ENCODE results near the gene NALCN. TPM values are rescaled to one million over a fixed set of nuclear protein-coding genes. Genes with fewer than 3 reads are reported as not detected.

NALCN gene
- total and polyA plus RNA-seq, 2 experiments from 2014 or later: 0.50 to 0.87 TPM

DNA sequence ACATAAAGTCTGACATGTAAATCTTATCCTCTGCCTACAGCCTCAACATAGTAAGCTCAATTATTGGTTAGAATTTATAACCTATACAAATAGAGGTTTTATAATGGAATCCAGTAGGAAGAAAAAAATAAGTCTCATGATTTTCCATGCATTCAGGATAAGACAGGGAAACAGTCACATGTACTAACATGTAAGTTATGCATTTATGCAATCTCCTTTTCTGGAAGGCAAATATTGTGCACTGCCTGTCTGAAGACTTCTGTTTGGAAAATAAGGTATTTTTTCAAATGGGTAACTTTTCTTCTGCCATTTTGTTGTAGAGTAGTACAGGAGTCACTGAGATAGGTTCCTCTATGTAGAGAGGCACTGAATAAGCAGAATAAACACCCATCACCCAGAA is 92.7 kb downstream of the NALCN start:
- H3K4me3 Mint-ChIP-seq: no peak overlapping the region
- no peaks in the 10 kb centered on the region for H3K27me3 Mint-ChIP-seq (ENCODE audit: insufficient read depth, low read depth, poor library complexity)
- TF ChIP-seq NANOG (IDR thresholded peaks at IDR 0.05; ENCODE audit: borderline replicate concordance) (no peak), JUNB (IDR thresholded peaks at IDR 0.05; ENCODE audit: unreplicated experiment) (no peak), REST (IDR thresholded peaks at IDR 0.05; ENCODE audit: unreplicated experiment) (no peak), EZH2phosphoT487 (IDR thresholded peaks at IDR 0.05; ENCODE audit: unreplicated experiment) (no peak), ZNF114 (CRISPR knock-in tag; IDR thresholded peaks at IDR 0.05) (no peak), CREB1 (CRISPR knock-in tag; IDR thresholded peaks at IDR 0.05; ENCODE audit: low read depth) (no peak), POLR2AphosphoS5 (IDR thresholded peaks at IDR 0.05; ENCODE audit: low read depth) (no peak)
- TF ChIP-seq, protein P1, sequence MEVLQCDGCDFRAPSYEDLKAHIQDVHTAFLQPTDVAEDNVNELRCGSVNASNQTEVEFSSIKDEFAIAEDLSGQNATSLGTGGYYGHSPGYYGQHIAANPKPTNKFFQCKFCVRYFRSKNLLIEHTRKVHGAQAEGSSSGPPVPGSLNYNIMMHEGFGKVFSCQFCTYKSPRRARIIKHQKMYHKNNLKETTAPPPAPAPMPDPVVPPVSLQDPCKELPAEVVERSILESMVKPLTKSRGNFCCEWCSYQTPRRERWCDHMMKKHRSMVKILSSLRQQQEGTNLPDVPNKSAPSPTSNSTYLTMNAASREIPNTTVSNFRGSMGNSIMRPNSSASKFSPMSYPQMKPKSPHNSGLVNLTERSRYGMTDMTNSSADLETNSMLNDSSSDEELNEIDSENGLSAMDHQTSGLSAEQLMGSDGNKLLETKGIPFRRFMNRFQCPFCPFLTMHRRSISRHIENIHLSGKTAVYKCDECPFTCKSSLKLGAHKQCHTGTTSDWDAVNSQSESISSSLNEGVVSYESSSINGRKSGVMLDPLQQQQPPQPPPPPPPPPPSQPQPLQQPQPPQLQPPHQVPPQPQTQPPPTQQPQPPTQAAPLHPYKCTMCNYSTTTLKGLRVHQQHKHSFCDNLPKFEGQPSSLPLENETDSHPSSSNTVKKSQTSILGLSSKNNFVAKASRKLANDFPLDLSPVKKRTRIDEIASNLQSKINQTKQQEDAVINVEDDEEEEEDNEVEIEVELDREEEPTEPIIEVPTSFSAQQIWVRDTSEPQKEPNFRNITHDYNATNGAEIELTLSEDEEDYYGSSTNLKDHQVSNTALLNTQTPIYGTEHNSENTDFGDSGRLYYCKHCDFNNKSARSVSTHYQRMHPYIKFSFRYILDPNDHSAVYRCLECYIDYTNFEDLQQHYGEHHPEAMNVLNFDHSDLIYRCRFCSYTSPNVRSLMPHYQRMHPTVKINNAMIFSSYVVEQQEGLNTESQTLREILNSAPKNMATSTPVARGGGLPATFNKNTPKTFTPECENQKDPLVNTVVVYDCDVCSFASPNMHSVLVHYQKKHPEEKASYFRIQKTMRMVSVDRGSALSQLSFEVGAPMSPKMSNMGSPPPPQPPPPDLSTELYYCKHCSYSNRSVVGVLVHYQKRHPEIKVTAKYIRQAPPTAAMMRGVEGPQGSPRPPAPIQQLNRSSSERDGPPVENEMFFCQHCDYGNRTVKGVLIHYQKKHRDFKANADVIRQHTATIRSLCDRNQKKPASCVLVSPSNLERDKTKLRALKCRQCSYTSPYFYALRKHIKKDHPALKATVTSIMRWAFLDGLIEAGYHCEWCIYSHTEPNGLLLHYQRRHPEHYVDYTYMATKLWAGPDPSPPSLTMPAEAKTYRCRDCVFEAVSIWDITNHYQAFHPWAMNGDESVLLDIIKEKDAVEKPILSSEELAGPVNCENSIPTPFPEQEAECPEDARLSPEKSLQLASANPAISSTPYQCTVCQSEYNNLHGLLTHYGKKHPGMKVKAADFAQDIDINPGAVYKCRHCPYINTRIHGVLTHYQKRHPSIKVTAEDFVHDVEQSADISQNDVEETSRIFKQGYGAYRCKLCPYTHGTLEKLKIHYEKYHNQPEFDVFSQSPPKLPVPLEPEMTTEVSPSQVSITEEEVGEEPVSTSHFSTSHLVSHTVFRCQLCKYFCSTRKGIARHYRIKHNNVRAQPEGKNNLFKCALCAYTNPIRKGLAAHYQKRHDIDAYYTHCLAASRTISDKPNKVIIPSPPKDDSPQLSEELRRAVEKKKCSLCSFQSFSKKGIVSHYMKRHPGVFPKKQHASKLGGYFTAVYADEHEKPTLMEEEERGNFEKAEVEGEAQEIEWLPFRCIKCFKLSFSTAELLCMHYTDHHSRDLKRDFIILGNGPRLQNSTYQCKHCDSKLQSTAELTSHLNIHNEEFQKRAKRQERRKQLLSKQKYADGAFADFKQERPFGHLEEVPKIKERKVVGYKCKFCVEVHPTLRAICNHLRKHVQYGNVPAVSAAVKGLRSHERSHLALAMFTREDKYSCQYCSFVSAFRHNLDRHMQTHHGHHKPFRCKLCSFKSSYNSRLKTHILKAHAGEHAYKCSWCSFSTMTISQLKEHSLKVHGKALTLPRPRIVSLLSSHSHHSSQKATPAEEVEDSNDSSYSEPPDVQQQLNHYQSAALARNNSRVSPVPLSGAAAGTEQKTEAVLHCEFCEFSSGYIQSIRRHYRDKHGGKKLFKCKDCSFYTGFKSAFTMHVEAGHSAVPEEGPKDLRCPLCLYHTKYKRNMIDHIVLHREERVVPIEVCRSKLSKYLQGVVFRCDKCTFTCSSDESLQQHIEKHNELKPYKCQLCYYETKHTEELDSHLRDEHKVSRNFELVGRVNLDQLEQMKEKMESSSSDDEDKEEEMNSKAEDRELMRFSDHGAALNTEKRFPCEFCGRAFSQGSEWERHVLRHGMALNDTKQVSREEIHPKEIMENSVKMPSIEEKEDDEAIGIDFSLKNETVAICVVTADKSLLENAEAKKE (CRISPR knock-in tag; IDR thresholded peaks at IDR 0.05): no peak
- TF ChIP-seq, protein P2, sequence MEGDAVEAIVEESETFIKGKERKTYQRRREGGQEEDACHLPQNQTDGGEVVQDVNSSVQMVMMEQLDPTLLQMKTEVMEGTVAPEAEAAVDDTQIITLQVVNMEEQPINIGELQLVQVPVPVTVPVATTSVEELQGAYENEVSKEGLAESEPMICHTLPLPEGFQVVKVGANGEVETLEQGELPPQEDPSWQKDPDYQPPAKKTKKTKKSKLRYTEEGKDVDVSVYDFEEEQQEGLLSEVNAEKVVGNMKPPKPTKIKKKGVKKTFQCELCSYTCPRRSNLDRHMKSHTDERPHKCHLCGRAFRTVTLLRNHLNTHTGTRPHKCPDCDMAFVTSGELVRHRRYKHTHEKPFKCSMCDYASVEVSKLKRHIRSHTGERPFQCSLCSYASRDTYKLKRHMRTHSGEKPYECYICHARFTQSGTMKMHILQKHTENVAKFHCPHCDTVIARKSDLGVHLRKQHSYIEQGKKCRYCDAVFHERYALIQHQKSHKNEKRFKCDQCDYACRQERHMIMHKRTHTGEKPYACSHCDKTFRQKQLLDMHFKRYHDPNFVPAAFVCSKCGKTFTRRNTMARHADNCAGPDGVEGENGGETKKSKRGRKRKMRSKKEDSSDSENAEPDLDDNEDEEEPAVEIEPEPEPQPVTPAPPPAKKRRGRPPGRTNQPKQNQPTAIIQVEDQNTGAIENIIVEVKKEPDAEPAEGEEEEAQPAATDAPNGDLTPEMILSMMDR (conservative IDR thresholded peaks at IDR 0.05; ENCODE audit: low read depth in 2 of 2): no peak
- TF ChIP-seq, protein P3, sequence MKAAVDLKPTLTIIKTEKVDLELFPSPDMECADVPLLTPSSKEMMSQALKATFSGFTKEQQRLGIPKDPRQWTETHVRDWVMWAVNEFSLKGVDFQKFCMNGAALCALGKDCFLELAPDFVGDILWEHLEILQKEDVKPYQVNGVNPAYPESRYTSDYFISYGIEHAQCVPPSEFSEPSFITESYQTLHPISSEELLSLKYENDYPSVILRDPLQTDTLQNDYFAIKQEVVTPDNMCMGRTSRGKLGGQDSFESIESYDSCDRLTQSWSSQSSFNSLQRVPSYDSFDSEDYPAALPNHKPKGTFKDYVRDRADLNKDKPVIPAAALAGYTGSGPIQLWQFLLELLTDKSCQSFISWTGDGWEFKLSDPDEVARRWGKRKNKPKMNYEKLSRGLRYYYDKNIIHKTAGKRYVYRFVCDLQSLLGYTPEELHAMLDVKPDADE (IDR thresholded peaks at IDR 0.05): no peak
- no peaks in the 10 kb centered on the region for H3K27me3 ChIP-seq (ENCODE audit: insufficient read depth)
- DNase-seq (ENCODE audit: low spot score) (no peak), ATAC-seq (no peak)
- no peaks in the 10 kb centered on the region for H4K20me1 ChIP-seq (replicated peaks; ENCODE audit: insufficient read depth)
- no peaks in the 10 kb centered on the region for H3K9me3 Mint-ChIP-seq
- H3K27ac ChIP-seq (ENCODE audit: low read depth): no peak overlapping the region
- H3K27ac Mint-ChIP-seq: no peak overlapping the region
- no peaks in the 10 kb centered on the region for H3F3A ChIP-seq (replicated peaks; ENCODE audit: low read depth)
- no peak overlapping the region for H2AFZ ChIP-seq
- H3K4me1 Mint-ChIP-seq: peaks cover 3% of the 10 kb centered on the region; the same call in 2 of the 3 replicates
- no peaks in the 10 kb centered on the region for H3K9me2 ChIP-seq (ENCODE audit: insufficient read depth)
- H3K36me3 Mint-ChIP-seq (ENCODE audit: low read depth): no peaks in the 10 kb centered on the region
- no peaks in the 10 kb centered on the region for H3K79me2 ChIP-seq (replicated peaks; ENCODE audit: insufficient read depth)
- no peak overlapping the region for H3K4me3 ChIP-seq
- H3K4me1 ChIP-seq (ENCODE audit: insufficient read depth): no peaks in the 10 kb centered on the region
- no peak overlapping the region for H3K4me2 ChIP-seq
- no peaks in the 10 kb centered on the region for H3K36me3 ChIP-seq (ENCODE audit: insufficient read depth)
